H1 (cell line): Measurements from ENCODE around the gene RAB11FIP5.

ENCODE experiments used
- CTCF ChIP-seq, 3 experiments: IDR thresholded peaks; 1 replicate in 2 of 3; 2 replicates in 1 of 3; pipeline versions ENCODE4 v1.5.1 to v1.6.1; 2011; ENCODE audit warnings: low read length in 3 of 3, mild to moderate bottlenecking in 3 of 3, inconsistent platforms in 2 of 3, low read depth in 1 of 3, moderate library complexity in 1 of 3; ENCODE audit not compliant: insufficient read depth in 1 of 3; ENCODE audit errors: control extremely low read depth in 1 of 3
- EP300 ChIP-seq, 2 experiments: IDR thresholded peaks; 1 replicate in 1 of 2; 2 replicates in 1 of 2; pipeline ENCODE4 v1.6.1; 2011 to 2012; ENCODE audit warnings: low read depth in 2 of 2, low read length in 2 of 2, mild to moderate bottlenecking in 2 of 2, borderline replicate concordance in 1 of 2, inconsistent platforms in 1 of 2, moderate library complexity in 1 of 2
- JUND ChIP-seq: IDR thresholded peaks from 2 replicates; pipeline ENCODE4 v1.6.1; 2011; ENCODE audit warnings: mild to moderate bottlenecking, improper control_type of control experiment, low read length
- POLR2AphosphoS5 ChIP-seq: IDR thresholded peaks from 2 replicates; pipeline ENCODE4 v1.6.1; 2011; ENCODE audit warnings: low read depth, low read length
- TAF7 ChIP-seq: optimal IDR thresholded peaks from 2 replicates; pipeline ENCODE3; 2011; ENCODE audit warnings: low read depth, mild to moderate bottlenecking, inconsistent platforms, low read length, moderate library complexity, borderline replicate concordance
- YY1 ChIP-seq: IDR thresholded peaks from 2 replicates; pipeline ENCODE4 v1.6.1; 2011; ENCODE audit warnings: low read depth, mild to moderate bottlenecking, low read length

GRCh38 chr2:73034661-73035375, 77.9 kb downstream of the RAB11FIP5 start:
- no peak for TF ChIP-seq CTCF (IDR thresholded peaks at IDR 0.05; ENCODE audit: control extremely low read depth in 1 of 3, insufficient read depth in 1 of 3, low read depth in 1 of 3, low read length in 3 of 3)
- TF ChIP-seq TAF7: no peak
- TF ChIP-seq YY1: no peak
- TF ChIP-seq JUND: no peak
- TF ChIP-seq POLR2AphosphoS5: no peak
- no peak for TF ChIP-seq EP300 (IDR thresholded peaks at IDR 0.05; ENCODE audit: borderline replicate concordance in 1 of 2, low read depth in 2 of 2, low read length in 2 of 2)
